Right atrium auricular region (tissue), 2 donors: ENCODE measurements around the gene S1PR5. TPM values are rescaled to one million over a fixed set of nuclear protein-coding genes. Genes with fewer than 3 reads are reported as not detected.
"Not testable (repeated sequence)": the region's sequence is repeated elsewhere in the genome, so short reads cannot be mapped to it uniquely, and the experiment has no call there.

Experiments
- DNase-seq: peaks from one replicate; pipeline ENCODE4 v3.0.0-alpha.2; 2019; ENCODE audit warnings: low spot score
- H3K27ac ChIP-seq, 2 donors: fragments of 200-600 bp; sonication (generic); 1 replicate in 1 of 2; 2 replicates in 1 of 2; pipeline ENCODE4 v1.5.1; 2016 to 2019
- H3K27me3 ChIP-seq, 2 donors: fragments of 200-600 bp; sonication (generic); one replicate each; pipeline versions ENCODE4 v1.5.1 to v1.6.0; 2017 to 2019
- H3K36me3 ChIP-seq: fragments of 200-600 bp; sonication (generic); one replicate; pipeline ENCODE4 v1.5.1; 2016
- H3K4me1 ChIP-seq, 2 donors: fragments of 200-600 bp; sonication (generic); one replicate each; pipeline versions ENCODE4 v1.5.1 to v1.6.0; 2017 to 2019
- H3K4me3 ChIP-seq, 2 donors: fragments of 200-600 bp; sonication (generic); 1 replicate in 1 of 2; 2 replicates in 1 of 2; pipeline ENCODE4 v1.5.1; 2017 to 2019; ENCODE audit warnings: mild to moderate bottlenecking in 1 of 2, moderate library complexity in 1 of 2
- H3K9me3 ChIP-seq, 2 donors: fragments of 200-600 bp; sonication (generic); one replicate each; pipeline ENCODE4 v1.5.1; 2019
- total RNA-seq, 2 donors: library from RNA; depleted of rRNA; stranded (reverse); fragments of >200 nt; gene quantifications; one replicate each; pipeline ENCODE4 v1.1.0, GENCODE V29; 2016
- TF ChIP-seq, protein P1 (sequence below), 2 donors: fragments of 200-600 bp; sonication (generic); IDR thresholded peaks; one replicate each; pipeline ENCODE4 v1.5.1; 2019; ENCODE audit warnings: antibody characterized with exemption in 2 of 2

Gene S1PR5
- total RNA-seq, 2 donors from 2014 or later: 0.12 to 0.59 TPM

DNA sequence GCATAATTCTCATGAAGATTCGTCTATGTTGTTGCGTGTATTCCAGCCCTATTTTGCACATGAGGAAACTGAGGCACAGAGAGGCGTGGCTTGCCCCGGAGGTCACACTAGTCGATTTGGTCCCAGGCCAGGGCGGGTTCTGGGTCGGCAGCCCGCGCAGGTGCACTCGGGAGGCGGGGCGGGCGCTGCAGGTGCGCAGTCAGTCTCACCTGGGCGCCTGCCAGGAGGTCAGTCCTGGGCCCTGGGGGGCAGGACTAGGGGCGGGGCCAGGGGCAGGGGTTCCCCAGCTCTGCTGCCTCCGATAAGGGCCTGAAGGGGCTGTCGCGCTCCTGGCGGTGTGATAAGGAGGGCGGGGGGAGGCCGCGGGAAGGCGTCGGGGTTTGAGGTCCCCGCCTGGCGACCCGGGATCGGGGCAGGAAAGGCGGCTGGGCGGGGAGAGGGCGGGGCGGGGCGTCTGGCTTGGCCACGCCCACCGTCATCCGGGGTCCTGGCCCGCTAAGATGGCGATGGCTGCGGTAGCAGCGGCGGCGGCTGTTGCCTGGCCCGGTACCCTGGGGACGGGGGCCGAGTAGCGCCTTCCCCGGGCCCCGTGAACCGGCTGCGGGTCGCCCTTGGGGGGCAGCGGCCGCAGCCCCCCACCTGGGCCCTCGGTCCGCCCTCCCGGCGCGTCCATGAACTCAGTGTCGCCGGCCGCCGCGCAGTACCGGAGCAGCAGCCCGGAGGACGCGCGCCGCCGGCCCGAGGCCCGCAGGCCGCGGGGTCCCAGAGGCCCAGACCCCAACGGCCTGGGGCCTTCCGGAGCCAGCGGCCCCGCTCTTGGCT lies 26.4 kb upstream of the S1PR5 start, which contains the start of gene ATG4D:
Gene ATG4D, plus strand, starts transcription at position 485 of the 822 bp plus-strand sequence. Its CDS starts 187 bp downstream, at position 672.
- TF ChIP-seq, protein P1, sequence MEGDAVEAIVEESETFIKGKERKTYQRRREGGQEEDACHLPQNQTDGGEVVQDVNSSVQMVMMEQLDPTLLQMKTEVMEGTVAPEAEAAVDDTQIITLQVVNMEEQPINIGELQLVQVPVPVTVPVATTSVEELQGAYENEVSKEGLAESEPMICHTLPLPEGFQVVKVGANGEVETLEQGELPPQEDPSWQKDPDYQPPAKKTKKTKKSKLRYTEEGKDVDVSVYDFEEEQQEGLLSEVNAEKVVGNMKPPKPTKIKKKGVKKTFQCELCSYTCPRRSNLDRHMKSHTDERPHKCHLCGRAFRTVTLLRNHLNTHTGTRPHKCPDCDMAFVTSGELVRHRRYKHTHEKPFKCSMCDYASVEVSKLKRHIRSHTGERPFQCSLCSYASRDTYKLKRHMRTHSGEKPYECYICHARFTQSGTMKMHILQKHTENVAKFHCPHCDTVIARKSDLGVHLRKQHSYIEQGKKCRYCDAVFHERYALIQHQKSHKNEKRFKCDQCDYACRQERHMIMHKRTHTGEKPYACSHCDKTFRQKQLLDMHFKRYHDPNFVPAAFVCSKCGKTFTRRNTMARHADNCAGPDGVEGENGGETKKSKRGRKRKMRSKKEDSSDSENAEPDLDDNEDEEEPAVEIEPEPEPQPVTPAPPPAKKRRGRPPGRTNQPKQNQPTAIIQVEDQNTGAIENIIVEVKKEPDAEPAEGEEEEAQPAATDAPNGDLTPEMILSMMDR (IDR thresholded peaks at IDR 0.05): peak in 1 of 2 donors; percentile 17
- H3K9me3 ChIP-seq: no peaks in the 10 kb centered on the region
- peaks cover 11% of the 10 kb centered on the region for H3K36me3 ChIP-seq
- no peak for DNase-seq
- H3K4me1 ChIP-seq: peaks cover 0 to 25% of the 10 kb centered on the region in 2 donors
- peak within 1 kb of the TSS; percentile 88 to 94 for H3K27ac ChIP-seq
- no peaks in the 10 kb centered on the region for H3K27me3 ChIP-seq
- H3K4me3 ChIP-seq: peak within 1 kb of the TSS; percentile 82 to 100

GRCh38 chr19:10543059-10543419 lies 25.8 kb upstream of the S1PR5 start:
- H3K27ac ChIP-seq: peak overlapping the region in 1 of 2 donors; percentile 94
- H3K27me3 ChIP-seq: no peaks in the 10 kb centered on the region
- peak overlapping the region in 1 of 2 donors; percentile 100 for H3K4me3 ChIP-seq
- TF ChIP-seq, protein P1 (IDR thresholded peaks at IDR 0.05): no peak
- no peaks in the 10 kb centered on the region for H3K9me3 ChIP-seq
- H3K36me3 ChIP-seq: peaks cover 11% of the 10 kb centered on the region
- no peak for DNase-seq
- peaks cover 0 to 25% of the 10 kb centered on the region in 2 donors for H3K4me1 ChIP-seq

GRCh38 chr19:10539016-10539415 lies 21.8 kb upstream of the S1PR5 start:
- not testable (repeated sequence) for H3K27ac ChIP-seq, H3K36me3 ChIP-seq

DNA sequence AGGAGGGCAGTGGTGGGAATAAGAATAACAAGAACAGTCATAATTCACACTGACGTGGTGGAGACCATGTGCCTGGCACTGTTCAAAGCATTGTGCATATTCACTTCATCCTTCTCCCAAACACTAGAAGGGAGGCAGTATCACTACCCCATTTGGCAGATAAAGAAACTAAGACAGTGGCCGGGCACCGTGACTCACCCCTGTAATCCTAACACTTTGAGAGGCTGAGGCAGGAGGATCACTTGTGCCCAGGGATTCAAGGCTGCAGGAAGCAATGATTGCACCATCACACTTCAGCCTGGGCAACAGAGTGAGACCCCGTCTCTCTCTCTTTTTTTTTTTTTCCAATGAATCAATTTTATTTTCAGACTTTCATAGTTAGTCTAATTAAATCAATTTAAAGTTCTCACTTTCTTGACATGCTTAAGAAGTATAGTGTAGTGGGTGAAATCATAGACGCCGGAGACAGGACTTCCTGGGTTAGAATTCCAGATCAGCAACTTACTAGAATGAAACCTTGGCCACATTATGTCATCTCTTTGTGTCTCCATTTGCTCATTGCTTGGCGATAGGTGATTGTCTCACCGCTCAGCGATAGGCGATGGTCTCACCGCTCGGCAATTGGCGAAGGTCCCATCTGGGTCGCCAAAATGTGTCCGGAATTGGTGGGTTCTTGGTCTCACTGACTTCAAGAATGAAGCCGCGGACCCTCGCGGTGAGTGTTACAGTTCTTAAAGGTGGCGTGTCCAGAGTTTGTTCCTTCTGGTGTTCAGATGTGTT lies 21.1 kb upstream of the S1PR5 start:
- no peaks in the 10 kb centered on the region for H3K9me3 ChIP-seq
- H3K4me3 ChIP-seq: no peak overlapping the region
- TF ChIP-seq, protein P1 (IDR thresholded peaks at IDR 0.05): no peak
- no peaks in the 10 kb centered on the region for H3K27me3 ChIP-seq
- H3K27ac ChIP-seq: no peak overlapping the region
- DNase-seq: no peak
- peaks cover 0 to 4% of the 10 kb centered on the region in 2 donors for H3K4me1 ChIP-seq
- H3K36me3 ChIP-seq: no peaks in the 10 kb centered on the region

More at GRCh38 chr19:10539016-10539415, 21.8 kb upstream of the S1PR5 start:
- H3K4me1 ChIP-seq, H3K27me3 ChIP-seq, H3K4me3 ChIP-seq, DNase-seq, H3K9me3 ChIP-seq: not testable (repeated sequence)

- TF ChIP-seq, protein P1 (IDR thresholded peaks at IDR 0.05): no peak
- no peak overlapping the region for H3K4me3 ChIP-seq
- no peaks in the 10 kb centered on the region for H3K4me1 ChIP-seq
- DNase-seq: no peak
- H3K36me3 ChIP-seq: no peaks in the 10 kb centered on the region
- H3K27me3 ChIP-seq: no peaks in the 10 kb centered on the region
- H3K27ac ChIP-seq: no peak overlapping the region
- no peaks in the 10 kb centered on the region for H3K9me3 ChIP-seq
These were observed 20.4 kb upstream of the S1PR5 start for GRCh38 chr19:10537668-10538067.

DNA sequence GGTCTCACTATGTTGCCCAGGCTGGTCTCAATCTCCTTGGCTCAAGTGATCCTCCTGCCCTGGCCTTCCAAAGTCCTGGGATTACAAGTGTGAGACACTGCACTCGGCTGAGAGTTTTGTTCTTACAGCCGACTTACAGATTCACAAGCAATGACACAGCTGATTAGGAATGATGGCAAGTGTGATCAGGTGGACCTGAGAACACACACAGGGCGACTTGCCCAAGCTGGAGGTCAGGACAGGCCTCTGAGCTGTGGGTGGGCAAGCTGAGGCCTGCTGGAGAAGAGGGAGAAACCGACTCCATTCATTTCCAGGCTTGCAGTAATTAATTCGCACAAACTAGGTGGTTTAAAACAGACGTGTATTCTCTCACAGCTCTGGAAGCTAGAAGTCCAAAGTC lies 18.4 kb upstream of the S1PR5 start:
- DNase-seq: no peak
- no peaks in the 10 kb centered on the region for H3K36me3 ChIP-seq
- TF ChIP-seq, protein P1 (IDR thresholded peaks at IDR 0.05): no peak
- H3K27me3 ChIP-seq: no peaks in the 10 kb centered on the region
- H3K27ac ChIP-seq: no peak overlapping the region
- no peaks in the 10 kb centered on the region for H3K9me3 ChIP-seq
- H3K4me1 ChIP-seq: no peaks in the 10 kb centered on the region
- H3K4me3 ChIP-seq: no peak overlapping the region
